ENCODE results near the gene STK17B.

STK17B gene

GRCh38 chr2:196186266-196186980 lies 15.0 kb upstream of the STK17B start:
- Histone ChIP-seq H3F3A (ENCODE audit: control insufficient read depth, insufficient read depth) (peaks cover 35% of the 10 kb centered on the region), H3K27ac (ENCODE audit: low read depth, low read length) (peak overlapping the region; percentile 56), H3K36me3 (ENCODE audit: control insufficient read depth, low read length) (no peaks in the 10 kb centered on the region; the same call in 1 of the 2 replicates), H4K20me1 (ENCODE audit: control insufficient read depth, insufficient read depth, low read depth, low read length) (no peaks in the 10 kb centered on the region), H3K4me1 (ENCODE audit: control insufficient read depth, low read length) (peaks cover 87% of the 10 kb centered on the region), H3K9me3 (ENCODE audit: control insufficient read depth, insufficient read depth, low read length) (no peaks in the 10 kb centered on the region), H3K4me2 (ENCODE audit: low read length) (peak overlapping the region; percentile 52), H3K79me2 (ENCODE audit: control insufficient read depth, low read length) (no peaks in the 10 kb centered on the region), H3K9me2 (replicated peaks; ENCODE audit: control insufficient read depth, low read length) (no peaks in the 10 kb centered on the region), H3K4me3 (ENCODE audit: low read length) (peak overlapping the region; percentile 24), H3K27me3 (ENCODE audit: control insufficient read depth, low read length) (no peaks in the 10 kb centered on the region)
- no peak for TF ChIP-seq CTCF (IDR thresholded peaks at IDR 0.05; ENCODE audit: low read depth, low read length, poor library complexity, severe bottlenecking)
- no peak for TF ChIP-seq EZH2phosphoT487 (IDR thresholded peaks at IDR 0.05; ENCODE audit: borderline replicate concordance, low read length)

GRCh38 chr2:196184921-196185320 lies 13.5 kb upstream of the STK17B start:
- H3K9me3 ChIP-seq (ENCODE audit: control insufficient read depth, insufficient read depth, low read length): no peaks in the 10 kb centered on the region
- H4K20me1 ChIP-seq (ENCODE audit: control insufficient read depth, insufficient read depth, low read depth, low read length): no peaks in the 10 kb centered on the region
- peaks cover 35% of the 10 kb centered on the region for H3F3A ChIP-seq (ENCODE audit: control insufficient read depth, insufficient read depth)
- no peak overlapping the region for H3K4me2 ChIP-seq (ENCODE audit: low read length)
- no peaks in the 10 kb centered on the region; the same call in 1 of the 2 replicates for H3K36me3 ChIP-seq (ENCODE audit: control insufficient read depth, low read length)
- H3K27ac ChIP-seq (ENCODE audit: low read depth, low read length): no peak overlapping the region
- no peaks in the 10 kb centered on the region for H3K27me3 ChIP-seq (ENCODE audit: control insufficient read depth, low read length)
- TF ChIP-seq EZH2phosphoT487 (IDR thresholded peaks at IDR 0.05; ENCODE audit: borderline replicate concordance, low read length) (no peak), CTCF (IDR thresholded peaks at IDR 0.05; ENCODE audit: low read depth, low read length, poor library complexity, severe bottlenecking) (no peak)
- H3K4me1 ChIP-seq (ENCODE audit: control insufficient read depth, low read length): peaks cover 94% of the 10 kb centered on the region
- no peaks in the 10 kb centered on the region for H3K9me2 ChIP-seq (replicated peaks; ENCODE audit: control insufficient read depth, low read length)
- H3K79me2 ChIP-seq (ENCODE audit: control insufficient read depth, low read length): no peaks in the 10 kb centered on the region
- H3K4me3 ChIP-seq (ENCODE audit: low read length): no peak overlapping the region

- no peaks in the 10 kb centered on the region for H4K20me1 ChIP-seq (ENCODE audit: control insufficient read depth, insufficient read depth, low read depth, low read length)
- H3K4me2 ChIP-seq (ENCODE audit: low read length): peak overlapping the region; percentile 77
- TF ChIP-seq CTCF (IDR thresholded peaks at IDR 0.05; ENCODE audit: low read depth, low read length, poor library complexity, severe bottlenecking) (no peak), EZH2phosphoT487 (IDR thresholded peaks at IDR 0.05; ENCODE audit: borderline replicate concordance, low read length) (no peak)
- no peaks in the 10 kb centered on the region for H3K9me3 ChIP-seq (ENCODE audit: control insufficient read depth, insufficient read depth, low read length)
- peak overlapping the region; percentile 58; the same call in 1 of the 2 replicates for H3K4me3 ChIP-seq (ENCODE audit: low read length)
- peaks cover 47% of the 10 kb centered on the region for H3F3A ChIP-seq (ENCODE audit: control insufficient read depth, insufficient read depth)
- peak overlapping the region; percentile 88 for H3K27ac ChIP-seq (ENCODE audit: low read depth, low read length)
- no peaks in the 10 kb centered on the region for H3K79me2 ChIP-seq (ENCODE audit: control insufficient read depth, low read length)
- H3K9me2 ChIP-seq (replicated peaks; ENCODE audit: control insufficient read depth, low read length): no peaks in the 10 kb centered on the region
- no peaks in the 10 kb centered on the region; the same call in 1 of the 2 replicates for H3K36me3 ChIP-seq (ENCODE audit: control insufficient read depth, low read length)
- H3K4me1 ChIP-seq (ENCODE audit: control insufficient read depth, low read length): peaks cover 97% of the 10 kb centered on the region
- H3K27me3 ChIP-seq (ENCODE audit: control insufficient read depth, low read length): no peaks in the 10 kb centered on the region
These were observed 12.3 kb upstream of the STK17B start for GRCh38 chr2:196183528-196184231.
